IPS DF 4.7 (cell line): ENCODE measurements around the gene BCL2L11.

Experiments
- DNase-seq: peaks from one replicate; pipeline ENCODE4 v3.0.0-alpha.2; 2013; ENCODE audit warnings: low spot score; ENCODE audit errors: extremely low read depth

BCL2L11 gene

GRCh38 chr2:111167863-111168162, 47.1 kb downstream of the BCL2L11 start:
- DNase-seq: no peak

GRCh38 chr2:111168528-111169239, 48.0 kb downstream of the BCL2L11 start:
- DNase-seq: no peak

DNA sequence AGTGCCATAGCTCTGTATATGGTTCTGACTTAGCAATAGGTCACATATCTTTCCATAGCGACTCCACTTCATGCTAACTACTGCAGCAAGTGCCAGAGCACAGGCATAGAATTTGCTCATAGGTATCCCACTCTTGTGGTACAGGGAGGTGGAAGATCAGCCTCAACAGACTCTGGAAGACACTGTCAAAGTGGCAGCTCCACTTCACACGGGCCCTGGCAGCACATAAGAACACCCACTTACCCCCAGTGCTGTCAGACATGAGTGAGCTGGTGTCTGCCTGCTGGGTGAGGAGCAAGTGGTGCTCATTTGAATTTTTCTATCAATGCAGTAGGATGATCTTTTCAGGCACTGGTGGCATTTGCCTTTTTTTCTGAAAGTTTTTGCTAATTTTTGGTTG, 48.6 kb downstream of the BCL2L11 start:
- DNase-seq: no peak

- no peak for DNase-seq
These were observed 49.2 kb downstream of the BCL2L11 start for GRCh38 chr2:111169924-111170323.

- no peak for DNase-seq
These were observed 50.7 kb downstream of the BCL2L11 start for GRCh38 chr2:111171337-111171930.

GRCh38 chr2:111172666-111173065, 52.0 kb downstream of the BCL2L11 start:
- no peak for DNase-seq

- no peak for DNase-seq
These were observed 52.6 kb downstream of the BCL2L11 start for GRCh38 chr2:111173338-111173737.

DNA sequence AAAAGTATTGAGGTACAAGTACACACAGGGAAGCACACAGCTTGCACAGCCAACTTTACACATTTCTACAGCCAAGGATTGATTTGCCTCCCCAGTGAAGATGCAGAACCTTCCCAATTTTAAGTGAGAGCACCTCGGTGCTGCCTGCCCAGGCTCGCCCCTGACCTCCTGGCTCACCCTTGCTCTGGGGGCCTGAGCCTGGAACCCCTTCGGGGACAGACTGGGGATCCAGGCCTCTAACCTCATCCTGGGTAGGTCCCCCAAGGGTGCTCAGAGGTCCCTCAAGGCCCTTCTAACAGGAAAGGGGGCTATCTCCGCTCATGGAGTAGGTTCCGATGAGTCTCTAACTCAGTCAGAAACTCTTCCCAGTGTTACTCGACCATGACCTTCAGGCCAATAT, 53.1 kb downstream of the BCL2L11 start:
- no peak for DNase-seq

DNA sequence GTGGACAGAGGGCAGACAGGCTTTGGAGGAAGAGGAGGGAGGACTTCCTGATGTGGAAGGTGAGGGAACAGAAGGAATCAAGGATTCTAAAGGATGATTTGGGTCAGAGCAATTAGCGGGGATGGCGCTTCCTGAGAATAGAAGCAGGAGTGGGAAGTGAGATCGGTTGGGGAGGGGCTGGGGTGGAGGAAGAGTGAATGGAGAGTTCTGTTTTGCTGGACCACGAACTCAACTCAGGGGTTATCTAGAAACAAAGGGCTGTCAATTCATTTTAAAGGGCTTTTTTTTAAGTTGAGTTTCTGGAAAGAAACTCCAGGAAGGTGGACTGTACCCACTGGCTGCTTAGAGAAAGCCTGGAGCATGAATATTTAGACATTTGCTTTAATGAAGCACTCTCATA, 54.9 kb downstream of the BCL2L11 start:
- DNase-seq: no peak

DNA sequence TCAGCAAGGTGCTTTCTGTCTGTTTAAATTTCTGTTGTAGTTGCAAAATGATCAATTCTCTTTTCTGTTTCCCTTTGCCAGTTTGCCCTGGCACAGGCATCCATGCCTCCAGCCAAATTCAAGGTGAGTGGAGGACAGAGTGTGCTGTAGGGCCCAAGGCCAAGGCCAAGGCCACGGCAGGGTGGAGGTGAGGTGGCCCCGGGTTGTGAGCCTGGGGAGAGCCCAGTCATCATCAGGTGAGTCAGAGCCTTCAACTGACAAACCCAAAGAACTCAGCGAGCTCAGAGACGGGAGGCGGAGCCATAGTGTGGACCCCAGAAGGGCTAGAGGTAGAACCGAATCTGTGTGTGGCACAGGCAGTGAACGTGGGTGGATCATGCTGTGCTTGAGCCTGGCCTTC, 55.7 kb downstream of the BCL2L11 start:
- no peak for DNase-seq

DNA sequence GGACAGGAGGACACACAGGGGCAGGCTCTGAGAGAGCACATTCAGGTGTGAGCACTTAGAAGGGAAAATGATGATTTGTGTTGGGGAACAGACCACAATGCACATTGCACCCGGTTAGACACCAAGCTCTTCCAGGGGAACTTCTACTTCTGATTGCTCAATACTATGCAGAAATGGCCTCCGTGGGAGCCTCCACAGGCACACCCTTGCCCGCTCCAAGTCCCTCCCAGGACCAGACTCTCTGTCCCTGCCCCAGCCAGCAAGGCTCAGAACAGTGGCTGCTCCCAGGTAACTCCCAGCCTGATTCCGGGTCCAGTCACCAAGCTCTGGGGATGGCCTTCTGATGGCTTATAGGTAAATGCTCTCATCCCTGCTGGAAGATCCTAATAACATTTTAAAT, 56.2 kb downstream of the BCL2L11 start:
- DNase-seq: no peak

DNA sequence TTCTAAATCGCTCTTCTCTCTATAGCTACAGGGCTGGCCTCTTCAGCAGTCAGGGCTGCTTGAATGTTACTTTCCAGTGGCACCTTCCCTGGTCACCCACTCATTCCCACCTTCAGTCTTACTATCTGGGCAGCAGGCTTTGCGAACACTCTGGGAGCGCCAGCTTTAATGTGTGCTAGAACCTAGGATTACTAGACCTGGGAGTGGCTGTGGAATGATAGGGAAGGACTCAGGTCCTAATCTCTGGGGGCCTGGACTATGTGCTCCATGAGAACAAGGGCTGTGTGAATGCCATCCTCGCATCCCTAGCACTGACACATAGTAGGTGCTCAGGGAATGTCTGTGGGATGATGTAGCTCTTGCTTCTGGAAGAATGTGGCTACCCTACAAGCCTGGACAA, 57.6 kb downstream of the BCL2L11 start:
- no peak for DNase-seq

- DNase-seq: no peak
These were observed 58.2 kb downstream of the BCL2L11 start for GRCh38 chr2:111178730-111179405.

GRCh38 chr2:111182121-111182520, 61.4 kb downstream of the BCL2L11 start:
- no peak for DNase-seq

GRCh38 chr2:111182740-111183139, 62.0 kb downstream of the BCL2L11 start:
- DNase-seq: no peak

DNA sequence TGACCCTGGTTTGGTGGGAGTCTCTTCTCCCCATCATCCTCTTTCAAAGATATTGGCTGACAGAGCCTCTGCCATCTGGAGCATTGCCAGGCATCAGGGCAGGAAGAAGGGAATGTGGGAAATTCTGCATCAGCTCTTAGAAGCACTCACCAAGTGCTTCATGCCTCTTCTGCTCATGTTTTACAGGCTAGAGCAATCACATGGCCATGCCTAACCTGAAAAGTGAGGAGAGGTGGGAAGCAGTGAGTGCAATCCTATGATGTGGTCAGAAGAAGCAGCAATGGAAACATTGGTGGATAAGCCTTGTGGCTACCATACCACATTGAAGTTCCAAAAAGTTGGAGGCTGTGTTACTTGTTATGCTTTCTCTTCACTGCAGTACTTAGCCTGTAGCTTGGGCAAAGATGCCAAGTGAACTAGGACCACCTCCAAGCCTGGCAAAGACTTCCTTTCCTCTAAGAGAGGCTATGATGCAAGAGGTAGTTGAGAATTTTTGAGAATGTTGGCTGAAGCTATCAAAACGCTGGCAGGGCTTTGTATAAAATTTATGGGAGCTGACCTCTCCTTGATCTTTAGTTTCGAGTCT, 64.1 kb downstream of the BCL2L11 start:
- DNase-seq: no peak

DNA sequence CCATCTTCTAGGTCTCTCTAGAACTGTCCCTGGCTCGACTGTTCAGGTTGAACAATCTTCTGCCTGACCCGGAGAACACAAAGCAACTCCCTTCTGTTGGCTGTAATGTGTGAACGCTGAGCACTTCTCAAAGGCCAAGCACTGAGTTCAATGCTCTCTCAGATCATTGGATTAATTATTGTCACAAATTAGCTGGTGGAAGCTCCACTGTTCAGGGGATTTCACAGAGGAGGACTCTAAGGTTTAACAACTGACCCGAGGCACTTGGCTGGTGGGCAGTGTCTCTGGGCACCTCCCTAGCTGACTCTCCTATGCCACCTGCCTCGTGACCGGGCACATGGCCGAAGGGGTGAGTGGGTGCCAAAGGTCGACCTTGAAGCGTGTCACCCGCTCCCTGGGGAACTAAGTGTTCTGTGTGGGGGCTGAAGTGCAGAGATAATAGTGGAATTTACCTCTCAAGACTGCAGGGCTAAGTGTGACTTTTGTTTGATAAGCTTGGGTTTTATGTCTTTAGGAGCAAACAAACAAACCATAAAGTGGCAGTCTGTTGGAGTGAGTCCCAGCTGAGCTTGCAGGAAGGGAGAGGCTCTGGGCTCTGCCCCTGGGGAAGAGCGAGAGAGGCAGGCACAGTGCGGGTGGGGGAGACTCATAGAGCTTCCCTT, 64.8 kb downstream of the BCL2L11 start:
- DNase-seq: no peak

DNA sequence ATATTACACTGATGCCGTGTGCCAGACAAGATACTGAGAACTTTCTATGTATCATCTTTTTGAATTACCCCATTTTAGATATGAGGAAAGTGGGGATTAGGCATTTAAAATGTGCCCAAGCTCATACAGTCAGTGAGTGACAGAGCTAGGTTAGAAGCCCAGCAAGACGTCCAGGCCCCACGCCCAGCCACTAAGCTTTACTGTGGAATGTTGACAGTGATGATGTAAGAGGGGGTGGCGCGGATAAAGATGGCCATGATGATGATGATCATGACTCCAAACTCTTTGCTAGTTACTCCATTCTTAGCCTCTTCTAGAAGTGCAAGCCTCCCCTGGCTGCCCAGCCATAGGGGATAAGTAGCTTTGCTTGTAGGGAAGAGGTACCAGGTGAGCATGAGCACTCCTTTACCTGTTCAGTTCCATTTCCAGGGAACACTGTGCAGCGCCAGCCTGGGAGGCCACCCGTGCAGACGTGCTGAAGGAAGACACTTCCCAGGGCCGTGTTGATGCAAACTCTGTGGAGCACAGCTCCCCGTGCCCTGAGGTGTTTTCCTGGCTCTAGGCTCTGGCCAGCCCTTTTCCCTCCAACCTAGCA, 65.5 kb downstream of the BCL2L11 start:
- no peak for DNase-seq

DNA sequence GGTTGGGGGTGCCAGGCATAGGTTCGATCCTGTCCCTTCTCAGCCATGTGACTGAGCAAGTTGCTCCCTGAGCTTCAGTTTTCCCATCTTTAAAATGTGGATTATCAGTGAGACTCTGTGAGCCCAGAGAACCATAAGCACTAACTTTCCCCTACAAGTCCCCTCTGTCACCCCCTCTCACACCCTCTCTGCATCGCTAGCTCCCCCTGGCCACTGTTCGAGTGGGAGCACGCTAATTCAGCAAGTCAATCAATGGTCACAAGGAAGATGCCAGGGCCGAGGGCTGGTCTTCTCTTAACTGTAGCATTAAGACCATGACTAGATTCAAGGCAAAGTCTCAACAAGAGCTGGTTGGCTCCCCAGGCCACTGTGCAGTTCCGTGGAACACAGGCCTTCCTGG, 66.2 kb downstream of the BCL2L11 start:
- no peak for DNase-seq

DNA sequence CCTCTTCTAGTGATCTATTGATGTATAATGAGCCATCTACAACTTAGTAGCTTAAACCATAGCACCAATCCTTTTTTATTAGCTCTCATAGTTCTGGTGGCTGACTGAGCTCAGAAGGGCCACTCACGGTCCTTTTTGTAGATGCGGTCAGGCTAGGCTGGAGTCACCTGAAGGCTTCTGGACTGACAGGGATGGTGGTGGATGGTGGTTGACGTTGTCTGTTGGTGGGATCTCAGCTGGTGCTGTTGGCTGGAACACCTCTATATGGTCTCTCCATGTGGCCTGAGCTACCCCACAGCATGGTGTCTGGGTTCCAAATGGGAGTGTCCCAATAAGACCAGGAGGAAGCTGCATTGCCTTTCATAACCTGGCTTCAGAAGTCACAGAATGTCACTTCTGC, 68.0 kb downstream of the BCL2L11 start:
- no peak for DNase-seq

- DNase-seq: no peak
These were observed 68.4 kb downstream of the BCL2L11 start for GRCh38 chr2:111189106-111189505.
